Skin epidermis (tissue), 12 donors: ENCODE results near the gene TRPV4.

Source experiments
- H3K27ac ChIP-seq, 21 experiments: fragments of 200-600 bp; sonication (generic) in 11 of 21; one replicate each; pipeline ENCODE4 v1.5.0; 2020; ENCODE audit warnings: mild to moderate bottlenecking in 3 of 21, inconsistent platforms in 2 of 21, moderate library complexity in 2 of 21
- H3K4me3 ChIP-seq, 7 experiments: fragments of 200-600 bp; sonication (generic) in 2 of 7; one replicate each; pipeline ENCODE4 v1.5.0; 2020; ENCODE audit warnings: inconsistent platforms in 2 of 7, mild to moderate bottlenecking in 2 of 7, moderate library complexity in 1 of 7

TRPV4 gene

GRCh38 chr12:109770104-109770860, 62.9 kb downstream of the TRPV4 start:
- Histone ChIP-seq H3K4me3 (no peak overlapping the region), H3K27ac (no peak overlapping the region)

- H3K4me3 ChIP-seq, result no peak overlapping the region
- H3K27ac ChIP-seq, result no peak overlapping the region
Measured at GRCh38 chr12:109768901-109769670, 64.1 kb downstream of the TRPV4 start.

DNA sequence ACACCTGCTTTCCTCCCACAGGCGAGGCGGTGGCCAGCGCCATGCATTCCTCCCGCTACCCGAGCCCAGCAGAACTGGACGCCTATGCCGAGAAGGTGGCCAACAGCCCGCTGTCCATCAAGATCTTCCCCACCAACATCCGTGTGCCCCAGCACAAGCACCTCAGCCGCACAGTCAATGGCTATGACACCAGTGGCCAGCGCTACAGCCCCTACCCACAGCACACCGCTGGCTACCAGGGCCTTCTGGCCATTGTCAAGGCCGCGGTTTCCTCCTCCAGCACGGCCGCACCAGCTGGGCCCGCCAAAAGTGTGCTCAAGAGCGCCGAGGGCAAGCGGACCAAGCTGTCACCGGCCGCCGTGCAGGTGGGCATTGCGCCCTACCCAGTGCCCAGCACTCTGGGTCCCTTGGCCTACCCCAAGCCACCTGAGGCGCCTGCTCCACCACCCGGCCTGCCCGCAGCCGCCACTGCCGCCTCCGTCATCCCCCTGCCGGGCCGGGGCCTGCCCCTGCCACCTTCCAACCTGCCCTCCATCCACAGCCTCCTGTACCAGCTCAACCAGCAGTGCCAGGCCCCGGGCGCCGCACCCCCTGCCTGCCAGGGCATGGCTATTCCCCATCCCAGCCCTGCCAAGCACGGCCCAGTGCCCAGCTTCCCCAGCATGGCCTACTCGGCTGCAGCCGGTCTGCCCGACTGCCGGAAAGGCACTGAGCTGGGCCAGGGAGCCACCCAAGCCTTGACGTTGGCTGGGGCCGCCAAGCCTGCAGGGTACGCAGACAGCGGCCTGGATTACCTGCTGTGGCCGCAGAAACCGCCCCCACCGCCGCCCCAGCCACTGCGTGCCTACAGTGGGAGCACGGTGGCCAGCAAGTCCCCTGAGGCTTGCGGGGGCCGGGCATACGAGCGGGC, 65.0 kb downstream of the TRPV4 start:
- no peak overlapping the region for H3K27ac ChIP-seq
- no peak overlapping the region for H3K4me3 ChIP-seq

DNA sequence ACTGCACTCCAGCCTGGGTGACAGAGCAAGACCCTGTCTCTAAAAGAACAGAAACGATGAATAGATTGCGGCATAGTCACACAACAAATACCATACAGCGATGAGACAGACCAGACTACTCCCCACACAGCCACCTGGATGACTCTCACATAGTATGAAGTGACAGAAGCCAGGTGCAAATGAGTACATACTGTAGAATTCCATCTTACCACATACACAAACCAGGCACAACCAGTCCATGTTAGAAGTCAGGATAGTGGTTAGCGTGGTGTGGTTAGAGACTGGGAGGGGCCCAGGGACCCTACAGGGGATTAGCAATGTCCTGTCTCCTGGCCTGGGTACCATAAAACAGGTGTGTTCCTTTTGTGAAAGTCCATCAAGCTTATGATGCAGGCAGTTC, 65.7 kb downstream of the TRPV4 start:
- H3K27ac ChIP-seq, result no peak overlapping the region
- no peak overlapping the region for H3K4me3 ChIP-seq

DNA sequence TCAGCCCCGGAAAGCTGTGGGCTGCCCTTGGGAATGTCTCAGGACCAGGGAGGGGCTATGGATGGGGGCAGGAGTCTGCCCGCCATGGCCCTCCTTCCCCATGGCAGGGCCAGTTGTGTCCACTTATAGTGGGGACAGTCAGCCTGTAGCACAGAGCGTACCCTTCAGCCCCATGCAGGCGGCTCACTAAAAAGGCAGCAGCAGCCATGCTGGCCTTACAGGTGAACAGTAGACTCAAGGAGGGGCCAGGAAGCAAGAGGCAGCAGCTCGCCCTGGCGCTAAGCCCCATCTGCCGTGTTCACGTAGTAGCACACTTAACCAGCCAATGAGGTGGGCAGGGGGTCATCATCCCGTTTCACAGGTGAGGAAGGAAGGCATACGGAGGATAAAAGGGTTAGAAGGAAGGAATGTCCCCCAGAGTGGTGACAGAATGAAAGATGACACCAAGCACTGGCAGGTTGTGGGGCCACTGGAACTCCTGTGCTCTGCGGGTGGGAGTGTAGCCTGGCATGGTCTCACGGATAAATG, 66.9 kb downstream of the TRPV4 start:
- H3K4me3 ChIP-seq, result no peak overlapping the region
- no peak overlapping the region for H3K27ac ChIP-seq

- no peak overlapping the region for H3K4me3 ChIP-seq
- no peak overlapping the region for H3K27ac ChIP-seq
Measured at GRCh38 chr12:109765446-109765810, 67.8 kb downstream of the TRPV4 start.

DNA sequence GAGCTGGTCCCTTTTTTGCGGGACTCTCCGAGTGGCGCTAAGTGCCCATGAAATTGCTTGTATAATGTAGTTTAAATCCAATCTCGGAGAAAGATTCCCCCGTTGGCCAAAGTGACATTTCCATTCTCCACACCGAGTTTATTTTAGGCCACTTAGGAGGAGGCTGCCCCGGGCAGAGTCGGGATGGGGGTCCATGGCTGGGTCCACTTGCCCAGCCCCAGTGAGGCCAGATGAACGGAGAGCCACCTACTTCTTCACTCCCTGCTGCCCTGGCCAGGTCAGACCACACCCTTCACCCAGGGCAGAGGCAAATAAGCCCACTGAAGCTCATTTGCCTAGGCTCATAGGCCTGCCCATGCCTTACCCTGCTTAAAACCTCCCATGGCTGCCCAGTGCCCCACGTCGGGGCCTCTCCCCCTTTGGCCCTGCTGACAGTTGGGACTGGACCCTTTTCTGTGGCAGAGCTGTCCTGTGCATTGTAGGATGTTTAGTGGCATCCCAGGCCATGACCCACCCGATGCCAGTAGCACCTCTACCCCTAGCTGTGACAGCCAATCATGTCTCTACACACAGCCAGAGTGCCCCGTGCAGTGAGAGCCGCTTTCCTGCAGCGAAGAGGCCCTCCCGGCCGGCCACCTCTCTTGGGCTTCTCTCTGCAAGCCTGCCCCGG, 68.3 kb downstream of the TRPV4 start:
- Histone ChIP-seq H3K4me3 (no peak overlapping the region), H3K27ac (no peak overlapping the region)

GRCh38 chr12:109764123-109764522, 69.1 kb downstream of the TRPV4 start:
- Histone ChIP-seq H3K4me3 (no peak overlapping the region), H3K27ac (no peak overlapping the region)

DNA sequence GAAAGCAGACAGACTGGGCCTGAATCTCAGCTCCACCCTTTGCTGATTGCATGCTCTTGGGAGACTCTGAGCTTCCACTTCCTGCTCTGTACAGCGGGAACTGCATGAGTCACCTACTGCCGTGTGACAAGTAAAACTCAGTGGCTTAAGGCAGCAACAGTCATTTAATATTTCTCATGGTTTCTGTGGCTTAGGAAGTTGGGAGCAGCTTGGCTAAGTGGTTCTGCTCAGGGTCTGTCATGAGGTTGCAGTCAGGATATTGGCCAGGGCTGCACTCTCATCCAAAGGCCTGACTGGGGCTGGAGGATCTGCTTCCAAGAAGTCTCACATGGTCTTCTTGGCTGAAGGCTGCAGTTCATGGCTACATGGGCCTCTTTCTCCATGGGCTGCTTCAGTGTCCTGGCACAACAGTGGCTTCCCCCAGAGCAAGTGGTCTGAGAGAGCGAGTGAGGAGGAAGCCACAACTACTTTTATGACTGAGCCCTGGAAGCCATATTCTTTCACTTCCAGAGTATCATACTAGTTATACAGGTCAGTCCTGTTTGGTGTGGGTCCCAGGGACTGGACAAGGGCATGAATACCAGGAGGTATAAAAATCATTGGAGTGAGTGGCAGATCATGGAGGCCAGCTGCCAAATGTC, 69.9 kb downstream of the TRPV4 start:
- H3K27ac ChIP-seq, result no peak overlapping the region

DNA sequence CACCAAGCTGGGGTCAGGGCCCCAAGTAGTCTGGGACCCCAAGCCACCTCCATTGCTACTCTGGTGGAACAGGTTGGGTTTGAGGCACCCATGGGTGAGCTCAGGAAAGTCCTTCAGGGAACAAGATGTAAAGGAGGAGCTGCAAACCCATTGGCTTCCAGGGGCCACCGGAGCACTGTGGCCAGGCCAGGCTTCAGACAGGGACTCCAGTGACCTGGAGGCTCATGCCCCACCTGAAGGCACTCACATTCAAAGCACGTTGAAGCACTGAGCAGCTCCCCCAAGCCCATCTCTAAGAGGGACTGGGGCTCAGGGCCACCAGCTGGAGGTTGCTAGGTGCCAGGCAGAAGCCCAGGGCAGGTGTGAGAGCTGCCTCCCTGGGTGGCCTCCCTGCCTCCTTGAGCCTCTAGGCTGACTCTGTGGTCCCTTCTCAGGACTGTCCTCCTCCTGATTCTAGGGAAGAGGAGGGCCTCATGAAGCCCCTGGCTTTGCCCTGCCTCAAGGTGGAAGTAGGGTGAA, 70.5 kb downstream of the TRPV4 start:
- Histone ChIP-seq H3K4me3 (no peak overlapping the region), H3K27ac (no peak overlapping the region)

More for the DNA sequence above, 69.9 kb downstream of the TRPV4 start:
- no peak overlapping the region for H3K4me3 ChIP-seq

DNA sequence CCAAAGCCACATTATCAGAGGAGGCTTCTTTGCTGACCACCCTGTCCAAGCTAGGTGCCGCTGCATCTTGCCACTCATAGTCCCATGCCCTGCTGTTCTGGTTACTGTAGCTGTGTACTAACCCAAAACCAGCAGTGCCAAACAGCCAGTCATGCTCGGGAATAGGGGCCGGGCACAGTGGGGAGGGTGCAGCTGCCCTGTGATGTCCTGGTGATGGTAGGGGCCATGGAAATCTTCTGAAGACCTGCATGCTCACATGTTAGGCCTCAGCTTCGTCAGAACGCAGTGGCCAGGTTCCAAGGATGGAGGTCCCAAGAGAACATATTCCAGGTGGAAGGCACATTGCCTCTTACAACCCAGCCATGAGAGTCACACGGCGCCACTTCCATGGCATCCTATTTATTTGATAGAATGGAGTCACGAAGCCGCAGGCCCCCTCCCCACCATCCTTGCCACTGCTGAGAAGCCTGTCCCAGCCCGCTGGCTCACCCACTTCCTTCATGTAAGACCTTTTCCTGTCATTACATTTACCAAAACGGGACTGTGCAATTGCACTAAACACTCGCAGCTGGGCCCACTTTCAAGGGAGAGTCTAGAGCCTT, 71.0 kb downstream of the TRPV4 start:
- no peak overlapping the region for H3K4me3 ChIP-seq
- H3K27ac ChIP-seq, result no peak overlapping the region

DNA sequence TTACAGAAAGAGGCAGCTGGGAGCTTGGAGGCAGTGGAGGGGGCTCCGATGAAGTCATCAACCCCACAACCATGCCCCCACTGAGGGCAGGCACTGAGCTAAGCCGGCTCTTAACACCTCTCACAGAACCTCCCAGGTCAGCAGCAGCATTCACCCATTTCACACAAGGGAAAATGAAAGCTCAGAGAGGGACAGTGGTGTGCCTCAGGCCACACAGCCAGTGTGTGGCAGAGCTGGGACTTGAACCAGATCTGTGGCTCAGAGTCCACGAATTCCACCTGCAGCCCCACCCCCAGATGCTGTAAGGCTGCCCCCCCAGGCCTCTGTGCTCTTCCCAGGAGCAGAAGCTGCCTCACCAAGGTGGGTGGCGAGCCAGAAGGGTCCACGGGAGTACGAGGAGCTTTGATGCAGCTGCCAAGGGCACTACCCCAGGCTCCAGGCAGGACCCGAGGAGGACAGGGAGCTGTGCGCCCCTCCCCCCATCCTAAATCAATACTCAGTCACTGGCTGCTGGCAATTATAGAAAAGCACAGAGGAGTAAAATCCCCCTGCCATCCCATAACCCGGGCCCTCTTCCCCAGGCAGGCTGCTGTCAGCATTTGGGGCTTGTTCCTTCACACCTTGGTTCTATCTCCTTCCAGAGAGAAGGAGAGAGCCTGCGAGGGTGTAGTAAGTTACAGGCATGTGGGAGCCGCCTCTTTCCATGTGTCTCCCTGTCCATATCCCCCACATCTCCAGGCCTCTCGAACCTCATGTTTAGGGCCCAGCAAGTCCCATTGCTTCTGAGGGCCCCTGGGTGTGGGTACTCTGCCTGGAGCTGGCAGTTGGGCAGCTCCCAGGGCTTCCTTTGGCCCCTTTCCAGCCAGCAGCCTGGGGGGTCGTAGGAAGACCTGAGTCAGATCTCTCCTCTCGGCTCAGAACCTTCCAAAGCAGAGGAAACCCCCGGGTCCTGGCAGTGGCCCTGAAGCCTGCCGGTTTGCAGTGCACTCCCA, 72.0 kb downstream of the TRPV4 start:
- Histone ChIP-seq H3K27ac (no peak overlapping the region), H3K4me3 (no peak overlapping the region)

DNA sequence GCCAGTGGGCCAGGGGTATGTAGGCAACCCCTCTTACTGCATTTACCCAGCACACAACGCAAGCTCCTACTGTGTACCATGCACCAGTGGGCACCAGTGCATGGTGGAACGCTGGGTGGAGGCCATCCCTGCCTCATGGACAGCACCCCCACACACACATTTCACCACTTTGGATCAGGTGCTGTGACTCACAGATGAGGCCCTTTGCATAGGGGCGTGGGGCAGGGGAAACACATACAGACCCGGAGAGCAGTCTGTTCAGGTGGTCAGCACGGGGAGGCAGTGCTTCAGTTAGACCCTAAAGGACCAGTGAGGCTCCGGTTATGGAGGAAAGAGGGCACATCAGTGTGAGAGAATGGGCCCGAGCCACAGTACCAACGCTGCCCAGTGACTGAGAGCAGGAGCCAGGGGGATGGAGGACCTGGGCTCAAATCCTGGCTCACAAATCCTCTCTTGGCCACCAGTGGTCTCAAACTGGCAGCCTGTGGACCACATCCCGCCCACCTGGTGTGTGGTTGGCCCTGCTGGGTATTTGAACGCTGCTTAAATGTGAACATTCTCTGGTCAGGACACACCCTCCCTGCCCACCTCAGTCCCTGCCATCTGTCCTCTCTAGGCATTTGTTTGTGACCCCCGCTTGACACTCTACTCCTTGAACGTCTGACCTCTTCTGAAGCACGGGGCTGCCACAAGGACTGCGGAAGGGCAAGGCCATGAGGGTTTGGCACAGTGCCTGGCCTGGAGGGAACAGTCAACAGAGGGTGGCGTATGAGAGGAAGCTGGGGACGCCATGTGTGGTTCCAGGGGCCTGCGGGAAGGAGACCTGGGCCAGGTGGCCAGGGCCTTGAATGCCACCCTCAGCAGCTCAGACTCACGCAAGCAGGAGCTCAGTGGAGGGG, 72.9 kb downstream of the TRPV4 start:
- no peak overlapping the region for H3K27ac ChIP-seq
- H3K4me3 ChIP-seq, result no peak overlapping the region

GRCh38 chr12:109759595-109759994, 73.6 kb downstream of the TRPV4 start:
- no peak overlapping the region for H3K27ac ChIP-seq
- no peak overlapping the region for H3K4me3 ChIP-seq

DNA sequence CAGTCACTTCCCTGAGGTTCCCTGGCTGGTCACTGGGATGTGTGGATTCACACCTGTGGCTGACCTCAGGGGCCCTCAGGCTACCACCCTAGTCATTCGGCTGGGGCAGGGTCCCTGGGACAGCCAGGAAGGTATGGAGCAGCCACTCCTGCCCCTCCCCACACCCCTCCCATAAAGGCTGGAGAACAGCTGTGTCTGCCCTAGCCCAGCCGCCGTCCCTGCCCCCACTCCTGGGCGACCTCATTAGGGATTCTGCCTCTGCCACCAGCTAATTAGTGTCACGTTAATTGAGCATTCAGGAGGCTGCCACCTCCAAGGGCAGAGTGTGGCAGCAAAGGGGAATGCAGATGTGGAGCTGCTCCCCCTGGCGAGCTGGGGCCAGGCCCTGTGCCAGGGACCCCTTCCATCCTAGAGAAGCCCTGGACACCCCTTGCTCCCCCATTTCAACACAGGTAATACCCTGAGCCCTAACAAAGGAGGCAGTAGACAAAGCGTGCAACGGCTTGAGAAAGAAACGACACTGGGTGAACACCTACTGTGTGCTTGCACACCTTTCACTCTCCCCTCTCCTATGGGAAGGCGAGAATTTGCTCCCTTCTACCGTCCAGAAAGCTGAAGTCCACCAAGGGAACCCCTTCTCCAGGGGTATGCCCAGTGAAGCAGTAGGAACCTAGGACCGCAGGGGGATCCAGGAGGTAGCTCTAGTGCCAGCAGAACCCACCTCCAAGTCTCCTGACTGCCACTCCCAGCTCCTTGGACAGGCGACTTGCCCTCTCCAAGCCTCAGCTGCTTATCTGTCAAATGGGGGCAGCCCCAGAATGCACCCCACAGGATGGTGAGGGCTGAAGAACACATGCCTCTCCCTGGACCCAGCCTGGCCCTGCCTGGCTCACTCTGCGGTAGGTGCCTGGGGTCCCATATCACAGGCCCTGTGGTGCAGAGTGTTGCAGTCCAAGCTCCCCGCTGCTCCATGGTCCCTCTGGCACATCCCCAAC, 74.5 kb downstream of the TRPV4 start:
- H3K4me3 ChIP-seq, result no peak overlapping the region
- no peak overlapping the region for H3K27ac ChIP-seq
